Cardiac fibroblast (primary cell): ENCODE data around the gene CENATAC.

Experiments used
- DNase-seq, 2 donors: peaks; one replicate each; pipeline versions ENCODE4 v3.0.0 to v3.0.0-alpha.2; 2010; ENCODE audit warnings: low read depth in 2 of 2
- H3K4me3 ChIP-seq, 2 donors: replicated peaks in 1 of 2; 1 replicate in 1 of 2; 2 replicates in 1 of 2; pipeline ENCODE4 v1.5.1; 2011; ENCODE audit warnings: low read depth in 2 of 2, low read length in 2 of 2, mild to moderate bottlenecking in 2 of 2, moderate library complexity in 1 of 2
- CTCF ChIP-seq: IDR thresholded peaks from one replicate; pipeline ENCODE4 v1.5.1; 2011; ENCODE audit warnings: low read depth, mild to moderate bottlenecking, low read length, inconsistent platforms

Gene CENATAC

GRCh38 chr11:119062779-119063178, 64.8 kb downstream of the CENATAC start:
- DNase-seq = peak; percentile 75 to 82
- TF ChIP-seq CTCF = no peak
- H3K4me3 ChIP-seq = no peak overlapping the region

- peak; percentile 50 to 59 for DNase-seq
- H3K4me3 ChIP-seq = no peak overlapping the region
- TF ChIP-seq CTCF = peak; percentile 56
Measured at GRCh38 chr11:119065369-119065768, 67.4 kb downstream of the CENATAC start.
